Measurements from ENCODE around the gene LEP. TPM values are rescaled to one million over a fixed set of nuclear protein-coding genes. Genes with fewer than 3 reads are reported as not detected.

LEP gene
- total and polyA plus RNA-seq, 2 of the 8 experiments (the other 6 are each of a cell fraction or from before 2014, with no cell fraction given) = not detected

DNA sequence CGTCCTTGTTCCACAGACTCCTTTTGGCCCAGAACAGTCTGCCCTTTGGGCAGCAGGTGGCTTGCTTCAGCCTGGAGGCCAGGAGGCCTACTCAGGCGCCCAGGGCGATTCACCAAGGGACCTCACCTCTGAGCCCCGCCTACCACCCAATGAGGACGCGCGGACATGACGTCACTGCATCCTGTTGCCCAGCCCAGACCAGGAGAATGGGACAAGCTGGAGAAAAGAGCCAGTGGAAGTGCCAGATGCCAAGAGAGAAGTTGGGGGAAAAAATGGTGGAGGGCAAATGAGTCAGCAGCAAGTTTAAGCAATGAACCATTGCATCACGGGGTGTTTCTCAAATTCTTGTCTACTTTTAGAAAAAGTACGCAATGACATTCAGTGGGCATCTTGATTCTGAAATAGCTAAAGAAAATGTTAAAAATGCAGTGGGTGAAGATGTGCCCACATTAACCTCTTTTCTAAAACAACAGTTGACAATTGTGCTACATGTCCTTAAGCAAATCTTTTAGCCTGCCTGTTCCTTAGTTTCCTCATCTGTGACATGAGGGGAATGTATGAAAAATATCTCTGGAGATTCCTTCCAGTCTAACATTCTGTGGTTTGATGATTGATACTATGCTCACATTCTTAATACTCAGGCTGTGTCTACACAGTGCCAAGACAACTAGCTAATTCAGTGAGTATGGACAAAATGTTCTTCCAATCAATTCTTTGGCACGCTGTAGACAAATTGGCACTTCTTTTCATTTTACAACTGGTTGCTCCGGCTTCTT is 23.9 kb upstream of the LEP start:
- no peaks in the 10 kb centered on the region; a peak in 1 of 4 replicates for H3K9me3 ChIP-seq (ENCODE audit: insufficient read depth in 2 of 2, low read depth in 1 of 2, low read length in 1 of 2)
- H3K18ac ChIP-seq (ENCODE audit: extremely low read depth, low read length) = no peak overlapping the region
- no peak overlapping the region for H3K23ac ChIP-seq (ENCODE audit: insufficient read length)
- H2BK20ac ChIP-seq (ENCODE audit: low read length) = no peak overlapping the region
- H2BK5ac ChIP-seq (ENCODE audit: low read depth, low read length) = no peak overlapping the region
- no peaks in the 10 kb centered on the region for H4K20me1 ChIP-seq (replicated peaks in 1 of 2; ENCODE audit: control insufficient read depth in 1 of 2, insufficient read depth in 2 of 2, low read length in 2 of 2)
- DNase-seq (ENCODE audit: low read depth in 1 of 2, low spot score in 2 of 2) = no peak
- no peak overlapping the region for H3K14ac ChIP-seq (ENCODE audit: insufficient read length)
- no peak overlapping the region for H4K5ac ChIP-seq (ENCODE audit: insufficient read length, low read depth, low read length)
- H3K23me2 ChIP-seq (ENCODE audit: low read depth, low read length) = no peaks in the 10 kb centered on the region
- H3K4ac ChIP-seq (replicated peaks; ENCODE audit: insufficient read length, low read depth, low read length) = no peak overlapping the region
- H3K27ac ChIP-seq (ENCODE audit: low read depth, low read length) = no peak overlapping the region
- no peak overlapping the region for H2AFZ ChIP-seq (ENCODE audit: low read length)
- TF ChIP-seq CREB1 (IDR thresholded peaks at IDR 0.05) (peak; percentile 43; the same call in 1 of the 2 replicates), KDM4A (IDR thresholded peaks at IDR 0.05; ENCODE audit: low read depth, low read length, severe bottlenecking) (no peak), POU5F1 (IDR thresholded peaks at IDR 0.05; ENCODE audit: low read depth, low read length) (no peak)
- WGBS, 2 experiments (ENCODE audit: extremely low coverage in 1 of 2, insufficient coverage in 1 of 2, insufficient read length in 1 of 2, insufficient replicate concordance in 2 of 2, low coverage in 1 of 2, low lambda C conversion rate in 2 of 2, missing lambda C conversion rate in 1 of 2) = 90% methylated on average over 12 of the region's 12 CpGs; no CpG with 5 or more reads in 1 of the 2 experiments
- CTCF ChIA-PET (ENCODE audit: partially characterized antibody) = interaction anchor here (0.6 to 7.0 kb wide), 13 partner anchors 8 to 1892 kb away, joined by 3 to 103 read pairs (median 5); no protein-coding TSS in a partner anchor
- no peaks in the 10 kb centered on the region; a peak in 2 of 7 replicates for H3K27me3 ChIP-seq (replicated peaks in 1 of 4; ENCODE audit: control insufficient read depth in 3 of 4, extremely low read depth in 1 of 4, insufficient read depth in 3 of 4, low read length in 3 of 4)
- no peak for FAIRE-seq
- no peak overlapping the region for H4K91ac ChIP-seq (replicated peaks; ENCODE audit: insufficient read length, low read length)
- H3K36me3 ChIP-seq (ENCODE audit: control insufficient read depth in 2 of 4, insufficient read depth in 4 of 4, low read length in 3 of 4) = no peaks in the 10 kb centered on the region
- H3K4me1 ChIP-seq (replicated peaks in 1 of 4; ENCODE audit: control insufficient read depth in 3 of 4, insufficient read depth in 4 of 4, low read length in 3 of 4) = peaks cover 0 to under 1% (median 0%) of the 10 kb centered on the region in 4 experiments; a peak in 3 of 7 replicates
- no peak overlapping the region for H3K4me2 ChIP-seq (ENCODE audit: insufficient read depth in 1 of 2, low read depth in 2 of 2, low read length in 2 of 2)
- H3K79me2 ChIP-seq (ENCODE audit: control insufficient read depth in 1 of 2, insufficient read depth in 2 of 2, low read length in 2 of 2) = no peaks in the 10 kb centered on the region
- POLR2A ChIA-PET (ENCODE audit: partially characterized antibody) = interaction anchor here (0.6 kb wide), 1 partner anchor 170 kb away, joined by 4 read pairs; no protein-coding TSS in a partner anchor
- H3K56ac ChIP-seq (replicated peaks; ENCODE audit: insufficient read length, low read depth, low read length) = no peak overlapping the region
- H3K4me3 ChIP-seq (ENCODE audit: extremely low read depth in 1 of 4, insufficient read depth in 2 of 4, low read depth in 3 of 4, low read length in 4 of 4) = no peak overlapping the region
- H3K9ac ChIP-seq (replicated peaks in 1 of 4; ENCODE audit: extremely low read depth in 1 of 4, low read depth in 3 of 4, low read length in 3 of 4) = no peak overlapping the region
- no peak overlapping the region for H2BK12ac ChIP-seq (ENCODE audit: low read depth, low read length)
- H2BK120ac ChIP-seq (replicated peaks; ENCODE audit: low read depth, low read length) = no peak overlapping the region
- no peaks in the 10 kb centered on the region for H3K79me1 ChIP-seq (ENCODE audit: low read depth, low read length)
- no peak overlapping the region for H2BK15ac ChIP-seq (ENCODE audit: low read length)
- no peak overlapping the region for H4K8ac ChIP-seq (ENCODE audit: extremely low read depth, insufficient read depth, low read length)
- no peak overlapping the region for H2AK5ac ChIP-seq (ENCODE audit: low read depth, low read length)
